GM12891 (cell line): ENCODE results near the gene ABHD14A.

Experiments used
- DNase-seq: peaks from one replicate; pipeline ENCODE4 v3.0.0; 2011; ENCODE audit warnings: low spot score; ENCODE audit not compliant: insufficient read length
- FAIRE-seq: peaks from 2 replicates; lab custom pipeline; 2011; peaks lifted over from hg19 to GRCh38; lab: Jason Lieb, UNC
- PAX5 ChIP-seq: IDR thresholded peaks from 2 replicates; pipeline ENCODE4 v1.6.1; 2011; ENCODE audit warnings: low read length, moderate library complexity, mild to moderate bottlenecking; ENCODE audit not compliant: insufficient read depth, severe bottlenecking
- POLR2A ChIP-seq: IDR thresholded peaks from 2 replicates; pipeline ENCODE4 v1.6.1; 2011; ENCODE audit warnings: low read depth, low read length, control low read depth
- POLR2AphosphoS5 ChIP-seq: IDR thresholded peaks from 2 replicates; pipeline ENCODE4 v1.6.1; 2011; ENCODE audit warnings: low read depth, low read length, control low read depth
- POU2F2 ChIP-seq: IDR thresholded peaks from 2 replicates; pipeline ENCODE4 v1.6.1; 2011; ENCODE audit warnings: low read depth, mild to moderate bottlenecking, control low read depth, low read length, moderate library complexity
- SPI1 ChIP-seq: IDR thresholded peaks from 2 replicates; pipeline ENCODE4 v1.6.1; 2011; ENCODE audit warnings: low read depth, low read length, control low read depth
- TAF1 ChIP-seq: IDR thresholded peaks from 2 replicates; pipeline ENCODE4 v1.6.1; 2011; ENCODE audit warnings: low read depth, low read length, control low read depth

ABHD14A gene

GRCh38 chr3:52005571-52005986 lies 30.7 kb downstream of the ABHD14A start:
- TF ChIP-seq TAF1 (no peak), SPI1 (no peak), POLR2AphosphoS5 (no peak), PAX5 (no peak), POU2F2 (no peak), POLR2A (no peak)
- FAIRE-seq (peak; percentile 58), DNase-seq (no peak)

- DNase-seq (no peak), FAIRE-seq (no peak)
Measured at GRCh38 chr3:52006017-52006819, 31.4 kb downstream of the ABHD14A start.

GRCh38 chr3:52006820-52007133 lies 31.9 kb downstream of the ABHD14A start:
- FAIRE-seq (no peak), DNase-seq (no peak)
- no peak for TF ChIP-seq POLR2A
- no peak for TF ChIP-seq SPI1
- TF ChIP-seq POU2F2 = no peak
- no peak for TF ChIP-seq PAX5
- TF ChIP-seq TAF1 = no peak
- TF ChIP-seq POLR2AphosphoS5 = no peak

More at GRCh38 chr3:52006017-52006819, 31.4 kb downstream of the ABHD14A start:
- TF ChIP-seq POU2F2 (no peak), SPI1 (no peak), POLR2A (no peak), PAX5 (no peak), POLR2AphosphoS5 (no peak), TAF1 (no peak)

- no peak for DNase-seq
- no peak for TF ChIP-seq SPI1
- no peak for TF ChIP-seq POLR2A
- no peak for TF ChIP-seq POLR2AphosphoS5
- no peak for TF ChIP-seq POU2F2
- no peak for TF ChIP-seq TAF1
- TF ChIP-seq PAX5 = no peak
- FAIRE-seq = no peak
Measured at GRCh38 chr3:52007291-52007690, 32.4 kb downstream of the ABHD14A start.

- TF ChIP-seq POLR2A (no peak), POU2F2 (no peak), POLR2AphosphoS5 (no peak)
- no peak for DNase-seq
Measured at GRCh38 chr3:52010431-52010830, 35.6 kb downstream of the ABHD14A start.

GRCh38 chr3:52012699-52013098 lies 37.8 kb downstream of the ABHD14A start:
- TF ChIP-seq TAF1 (no peak), POU2F2 (no peak), PAX5 (no peak), SPI1 (no peak), POLR2AphosphoS5 (no peak), POLR2A (no peak)
- FAIRE-seq = peak; percentile 16
- DNase-seq = no peak

More at GRCh38 chr3:52010431-52010830, 35.6 kb downstream of the ABHD14A start:
- FAIRE-seq = no peak

GRCh38 chr3:52013802-52014598 lies 39.1 kb downstream of the ABHD14A start:
- TF ChIP-seq TAF1 (no peak), PAX5 (no peak), POLR2AphosphoS5 (no peak)
- DNase-seq = no peak
- no peak for FAIRE-seq

GRCh38 chr3:52014613-52015012 lies 39.7 kb downstream of the ABHD14A start:
- TF ChIP-seq POLR2AphosphoS5 (no peak), SPI1 (no peak), PAX5 (no peak), POU2F2 (no peak), POLR2A (no peak), TAF1 (no peak)
- DNase-seq (no peak), FAIRE-seq (no peak)

- TF ChIP-seq TAF1 = no peak
- TF ChIP-seq SPI1 = no peak
- TF ChIP-seq POLR2A = no peak
- no peak for TF ChIP-seq POU2F2
- no peak for TF ChIP-seq PAX5
- TF ChIP-seq POLR2AphosphoS5 = no peak
- DNase-seq (no peak), FAIRE-seq (no peak)
Measured at GRCh38 chr3:52015438-52016228, 40.8 kb downstream of the ABHD14A start.
